Mesodermal cell (in vitro differentiated cells): ENCODE data around the gene FOXJ2. TPM values are rescaled to one million over a fixed set of nuclear protein-coding genes. Genes with fewer than 3 reads are reported as not detected.
"Not testable (repeated sequence)": the region's sequence is repeated elsewhere in the genome, so short reads cannot be mapped to it uniquely, and the experiment has no call there.

Source experiments
- H3K27ac ChIP-seq: 2 replicates; pipeline ENCODE4 v1.7.0; 2013; ENCODE audit warnings: mild to moderate bottlenecking, low read depth, low read length, moderate library complexity; ENCODE audit not compliant: severe bottlenecking
- H3K36me3 ChIP-seq: 2 replicates; pipeline ENCODE4 v1.7.1; 2013; ENCODE audit warnings: mild to moderate bottlenecking, low read length, moderate library complexity; ENCODE audit not compliant: control insufficient read depth, insufficient read depth
- H3K4me1 ChIP-seq: one replicate; pipeline ENCODE4 v1.7.1; 2013; ENCODE audit warnings: mild to moderate bottlenecking, low read length; ENCODE audit not compliant: insufficient read depth, control insufficient read depth, poor library complexity, severe bottlenecking
- H3K4me3 ChIP-seq: 2 replicates; pipeline ENCODE4 v1.7.0; 2013; ENCODE audit warnings: low read length, control low read depth, mild to moderate bottlenecking; ENCODE audit not compliant: insufficient read depth, poor library complexity, severe bottlenecking; ENCODE audit errors: extremely low read depth
- H3K9me3 ChIP-seq: 2 replicates; pipeline ENCODE4 v1.7.1; 2013; ENCODE audit warnings: mild to moderate bottlenecking, low read length, moderate library complexity; ENCODE audit not compliant: control insufficient read depth
- WGBS, 2 experiments: methylation state at CpG; one replicate each; pipeline ENCODE4 v1.1.5; 2013; ENCODE audit warnings: missing lambda C conversion rate in 2 of 2; ENCODE audit not compliant: insufficient coverage in 2 of 2; 5-methylcytosine and 5-hydroxymethylcytosine counted together
- polyA plus RNA-seq, 2 experiments: library from polyadenylated mRNA; stranded (reverse); fragments of 50-300 nt; gene quantifications; one replicate each; pipeline ENCODE4 v1.2.3, GENCODE V29; 2013

Gene FOXJ2
- 14.9 TPM for polyA plus RNA-seq (2013, experiment 1 of 2)
- 13.6 TPM for polyA plus RNA-seq (2013, experiment 2 of 2)

GRCh38 chr12:8032242-8033152 is at the start of gene FOXJ2:
Gene FOXJ2, plus strand, starts transcription at chr12:8032716. Its CDS starts 7,117 bp downstream, at chr12:8039833.
- Histone ChIP-seq H3K4me3 (peak within 1 kb of the TSS; percentile 77), H3K4me1 (peaks cover 35% of the 10 kb centered on the region), H3K36me3 (no peaks in the 10 kb centered on the region), H3K9me3 (no peaks in the 10 kb centered on the region), H3K27ac (peak within 1 kb of the TSS; percentile 77)
- 0 to 1% methylated on average over 54 to 56 of the region's 93 CpGs for WGBS, 2 experiments

- not testable (repeated sequence) for H3K4me3 ChIP-seq
Measured at GRCh38 chr12:7983019-7983418, 49.5 kb upstream of the FOXJ2 start.

GRCh38 chr12:7983460-7983859 is 49.1 kb upstream of the FOXJ2 start:
- H3K4me1 ChIP-seq, H3K4me3 ChIP-seq, H3K36me3 ChIP-seq, H3K9me3 ChIP-seq, H3K27ac ChIP-seq: not testable (repeated sequence)
- WGBS, 2 experiments = 92 to 100% methylated on average over 1 of the region's 1 CpG

More at GRCh38 chr12:7983019-7983418, 49.5 kb upstream of the FOXJ2 start:
- WGBS, 2 experiments = 84 to 96% methylated on average over 3 to 7 of the region's 11 CpGs
- H3K4me1 ChIP-seq, H3K27ac ChIP-seq, H3K36me3 ChIP-seq, H3K9me3 ChIP-seq: not testable (repeated sequence)

GRCh38 chr12:7984900-7985299 is 47.6 kb upstream of the FOXJ2 start:
- no peak overlapping the region for H3K27ac ChIP-seq
- no peaks in the 10 kb centered on the region for H3K9me3 ChIP-seq
- H3K4me1 ChIP-seq = no peaks in the 10 kb centered on the region
- WGBS, 2 experiments = 95 to 100% methylated on average over 1 to 3 of the region's 5 CpGs
- H3K4me3 ChIP-seq = no peak overlapping the region
- no peaks in the 10 kb centered on the region for H3K36me3 ChIP-seq

GRCh38 chr12:7985802-7986418 is 46.6 kb upstream of the FOXJ2 start:
- Histone ChIP-seq H3K4me1 (no peaks in the 10 kb centered on the region), H3K27ac (no peak overlapping the region), H3K4me3 (no peak overlapping the region), H3K36me3 (no peaks in the 10 kb centered on the region), H3K9me3 (no peaks in the 10 kb centered on the region)
- 94 to 98% methylated on average over 4 to 6 of the region's 7 CpGs for WGBS, 2 experiments

GRCh38 chr12:7989827-7990491 is 42.6 kb upstream of the FOXJ2 start:
- peaks cover 15% of the 10 kb centered on the region for H3K4me1 ChIP-seq
- no peaks in the 10 kb centered on the region for H3K9me3 ChIP-seq
- 83 to 88% methylated on average over 5 to 6 of the region's 6 CpGs for WGBS, 2 experiments
- H3K36me3 ChIP-seq = no peaks in the 10 kb centered on the region
- H3K4me3 ChIP-seq = no peak overlapping the region
- H3K27ac ChIP-seq = no peak overlapping the region

DNA sequence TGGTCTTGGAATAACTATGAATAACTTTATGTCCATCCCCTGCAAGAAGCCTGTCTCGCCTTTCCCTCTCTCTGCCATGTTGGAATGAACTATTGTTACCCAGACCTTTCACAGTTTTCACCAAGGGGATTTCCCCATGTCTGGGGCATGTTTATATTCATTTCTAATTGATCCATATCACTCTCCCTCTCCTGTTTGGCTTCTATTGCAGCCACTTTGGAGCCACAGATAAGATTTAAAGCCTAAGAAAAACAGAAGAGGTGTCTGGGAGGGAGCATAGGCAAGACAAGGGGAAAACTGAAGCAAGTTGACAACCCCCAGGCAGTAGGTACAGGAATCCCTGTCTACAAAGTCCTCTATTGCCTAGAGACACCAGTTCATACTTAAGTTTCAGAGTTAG is 41.0 kb upstream of the FOXJ2 start:
- Histone ChIP-seq H3K9me3 (peaks cover 3% of the 10 kb centered on the region), H3K4me1 (peaks cover 15% of the 10 kb centered on the region), H3K27ac (no peak overlapping the region), H3K4me3 (no peak overlapping the region), H3K36me3 (no peaks in the 10 kb centered on the region)
- WGBS, 2 experiments = 100% methylated on average over 1 of the region's 1 CpG; no CpG with 5 or more reads in 1 of the 2 experiments

DNA sequence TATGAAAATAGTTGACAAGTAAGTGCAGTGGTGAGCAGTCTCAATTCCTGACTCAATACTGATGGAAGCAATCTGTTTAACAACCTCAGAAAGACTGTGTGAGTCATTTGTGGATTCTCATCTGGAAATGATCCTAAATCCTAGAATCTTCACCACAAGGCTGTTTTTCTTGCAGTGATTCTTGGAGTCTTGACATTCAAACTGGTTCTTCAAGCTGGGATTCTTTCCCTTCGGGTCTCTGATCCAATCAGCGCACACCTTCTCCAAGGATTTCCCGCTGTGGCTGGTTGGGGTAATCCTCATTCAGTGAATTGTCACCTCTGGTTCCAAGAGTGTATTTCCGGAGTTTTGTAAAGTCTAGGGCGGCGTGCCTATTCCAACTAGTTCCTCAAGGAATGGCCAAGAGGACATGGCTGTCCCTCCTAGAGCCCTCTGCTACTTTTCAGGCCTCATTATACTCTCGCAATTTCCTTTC is 37.7 kb upstream of the FOXJ2 start:
- peak overlapping the region; percentile 75 for H3K27ac ChIP-seq
- H3K9me3 ChIP-seq = peaks cover 17% of the 10 kb centered on the region
- no peak overlapping the region for H3K4me3 ChIP-seq
- H3K36me3 ChIP-seq = no peaks in the 10 kb centered on the region
- 75 to 78% methylated on average over 5 to 7 of the region's 7 CpGs for WGBS, 2 experiments
- H3K4me1 ChIP-seq = peaks cover 15% of the 10 kb centered on the region

DNA sequence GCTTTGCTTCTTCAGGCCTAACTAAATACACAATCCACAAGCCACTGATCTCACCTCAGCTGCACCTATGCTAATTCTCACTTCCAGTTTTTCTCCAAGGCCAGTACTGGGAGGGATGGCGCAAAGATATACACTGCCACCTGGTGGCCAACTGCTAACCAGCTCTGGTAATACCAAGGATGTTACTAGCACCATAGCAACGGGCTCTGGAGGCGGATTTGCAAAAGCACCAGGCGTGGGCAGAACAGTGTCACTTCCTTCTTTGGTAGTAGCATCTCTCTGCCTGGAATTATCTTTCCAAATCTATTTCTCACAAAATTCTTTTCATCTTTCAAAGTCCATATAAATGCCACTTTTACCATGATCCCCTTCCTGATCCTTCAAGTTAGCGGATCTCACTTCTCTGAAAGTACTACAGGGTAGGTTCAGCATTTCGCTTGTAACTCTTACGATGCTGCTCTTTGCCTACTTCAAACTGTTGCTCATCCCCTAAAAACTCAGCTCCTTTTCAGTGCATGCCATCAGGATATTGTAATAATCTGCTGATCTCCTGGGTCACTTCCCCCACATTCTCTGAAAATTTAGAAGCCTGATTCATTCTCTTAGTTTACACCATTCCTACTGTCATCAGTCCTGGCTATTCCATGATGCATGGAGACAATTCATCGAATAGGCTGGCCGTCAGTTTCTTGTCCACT is 37.1 kb upstream of the FOXJ2 start:
- Histone ChIP-seq H3K9me3 (peaks cover 17% of the 10 kb centered on the region), H3K4me3 (no peak overlapping the region), H3K36me3 (no peaks in the 10 kb centered on the region), H3K4me1 (peaks cover 15% of the 10 kb centered on the region), H3K27ac (peak overlapping the region; percentile 75)
- WGBS, 2 experiments = 50 to 61% methylated on average over 8 to 9 of the region's 9 CpGs

GRCh38 chr12:8000827-8001226 is 31.7 kb upstream of the FOXJ2 start:
- H3K4me3 ChIP-seq, H3K4me1 ChIP-seq, H3K27ac ChIP-seq, H3K36me3 ChIP-seq: not testable (repeated sequence)
- peaks cover 17% of the 10 kb centered on the region for H3K9me3 ChIP-seq
- WGBS, 2 experiments = 90 to 100% methylated on average over 2 of the region's 3 CpGs
